GM03348 (cell line): Measurements from ENCODE around the gene ALKBH8.
A peak's percentile ranks its signal among the peaks of the same experiment; 100 is the strongest.
"Not testable (repeated sequence)": the region's sequence is repeated elsewhere in the genome, so short reads cannot be mapped to it uniquely, and the experiment has no call there.

ENCODE experiments used
- DNase-seq: peaks from one replicate; pipeline ENCODE4 v3.0.0; 2012; ENCODE audit warnings: low spot score

Gene ALKBH8

GRCh38 chr11:107505647-107506225 is 59.8 kb downstream of the ALKBH8 start:
- DNase-seq = no peak

GRCh38 chr11:107504981-107505380 is 60.6 kb downstream of the ALKBH8 start:
- no peak for DNase-seq

- DNase-seq = no peak
These were observed 63.8 kb downstream of the ALKBH8 start for GRCh38 chr11:107501713-107502112.

DNA sequence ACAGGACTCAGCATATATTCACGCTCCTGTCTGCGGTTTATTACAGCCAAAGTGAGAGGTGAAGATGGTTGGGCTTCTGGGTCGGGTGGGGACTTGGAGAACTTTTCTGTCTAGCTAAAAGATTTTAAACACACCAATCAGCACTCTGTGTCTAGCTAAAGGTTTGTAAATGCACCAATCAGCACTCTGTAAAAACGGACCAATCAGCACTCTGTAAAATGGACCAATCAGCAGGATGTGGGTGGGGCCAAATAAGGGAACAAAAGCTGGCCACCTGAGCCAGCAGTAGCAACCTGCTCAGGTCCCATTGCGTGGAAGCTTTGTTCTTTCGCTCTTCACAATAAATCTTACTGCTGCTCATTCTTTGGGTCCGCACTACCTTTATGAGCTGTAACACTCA is 68.2 kb downstream of the ALKBH8 start:
- not testable (repeated sequence) for DNase-seq

GRCh38 chr11:107496011-107496410 is 69.5 kb downstream of the ALKBH8 start:
- peak; percentile 75 for DNase-seq

- DNase-seq = no peak
These were observed 71.5 kb downstream of the ALKBH8 start for GRCh38 chr11:107494055-107494454.

DNA sequence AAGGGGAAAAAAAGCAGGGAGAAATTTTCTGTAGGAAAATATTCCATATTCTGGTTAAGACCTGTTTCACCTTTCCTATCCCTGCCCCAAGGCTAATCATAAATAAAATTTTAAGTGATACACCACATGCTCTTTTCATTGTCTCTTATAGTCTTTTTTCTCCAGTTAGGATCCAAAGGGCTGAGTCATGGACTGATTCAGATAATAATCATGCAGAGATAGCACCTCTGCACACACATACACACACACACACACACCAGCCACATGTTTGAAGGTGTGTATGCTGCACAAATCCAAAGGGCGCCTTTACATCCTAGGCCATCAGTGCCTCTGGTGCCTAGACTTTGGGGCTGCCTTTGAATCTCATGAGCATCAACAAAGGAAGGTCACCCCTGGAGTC is 72.4 kb downstream of the ALKBH8 start:
- DNase-seq = peak; percentile 28

DNA sequence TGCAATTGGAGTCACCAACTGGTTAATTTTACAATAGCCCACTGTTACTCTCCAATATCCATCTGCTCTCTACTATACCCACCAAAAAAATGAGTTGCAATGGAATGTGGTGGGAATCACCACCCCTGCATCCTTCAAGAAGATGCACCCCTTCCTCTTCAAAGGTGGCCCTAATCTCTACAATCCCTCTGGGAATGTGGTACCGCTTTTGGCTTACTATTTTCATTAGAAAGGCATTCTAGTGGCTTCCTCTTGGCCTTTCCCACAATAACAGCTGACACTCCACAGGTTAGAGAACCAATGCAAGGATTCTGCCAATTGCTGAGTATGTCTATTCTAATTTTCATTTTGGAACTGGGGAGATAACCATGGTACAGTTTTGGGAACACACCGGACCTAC is 74.7 kb downstream of the ALKBH8 start:
- DNase-seq = no peak

- no peak for DNase-seq
These were observed 83.3 kb downstream of the ALKBH8 start for GRCh38 chr11:107482234-107482633.

DNA sequence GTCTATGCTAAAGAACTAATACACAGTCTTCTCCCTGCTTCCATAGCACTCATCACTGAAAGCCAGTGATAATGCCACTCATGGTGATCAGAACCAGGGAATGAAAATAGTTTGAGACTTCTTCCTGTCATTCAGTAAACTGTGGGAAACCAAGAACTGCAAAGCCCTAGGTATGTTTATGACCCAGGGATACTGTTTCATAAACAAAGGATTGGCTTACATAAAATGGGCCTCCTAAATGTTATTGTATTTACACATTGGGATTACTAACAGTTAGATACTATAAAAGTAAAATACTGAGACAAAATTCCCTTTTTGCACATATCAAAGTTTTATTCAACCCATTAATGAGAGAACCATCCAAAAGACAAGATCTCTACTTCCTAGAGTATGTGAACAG is 86.6 kb downstream of the ALKBH8 start:
- no peak for DNase-seq

GRCh38 chr11:107477820-107478219 is 87.7 kb downstream of the ALKBH8 start:
- no peak for DNase-seq

- DNase-seq = no peak
These were observed 91.7 kb downstream of the ALKBH8 start for GRCh38 chr11:107473792-107474191.

GRCh38 chr11:107472966-107473365 is 92.6 kb downstream of the ALKBH8 start:
- DNase-seq = no peak

DNA sequence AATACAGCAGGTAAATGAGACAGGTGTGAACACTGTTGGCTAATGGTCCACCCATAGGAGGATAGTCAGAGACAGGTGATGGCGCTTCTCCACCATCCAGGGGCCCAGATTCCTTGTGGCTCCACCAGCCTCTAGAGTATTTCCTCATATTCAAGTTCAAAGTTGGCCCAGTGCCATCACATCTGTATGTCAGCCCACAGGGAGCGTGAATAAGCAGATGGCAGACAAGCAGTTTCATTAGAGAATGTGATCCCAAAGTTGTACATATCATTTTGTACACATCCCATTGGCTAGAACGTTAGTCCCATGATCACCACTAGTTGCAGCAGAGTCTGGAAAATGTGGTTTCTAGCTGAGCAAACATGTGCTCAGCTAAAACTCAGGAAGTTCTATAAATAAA is 96.9 kb downstream of the ALKBH8 start:
- no peak for DNase-seq

DNA sequence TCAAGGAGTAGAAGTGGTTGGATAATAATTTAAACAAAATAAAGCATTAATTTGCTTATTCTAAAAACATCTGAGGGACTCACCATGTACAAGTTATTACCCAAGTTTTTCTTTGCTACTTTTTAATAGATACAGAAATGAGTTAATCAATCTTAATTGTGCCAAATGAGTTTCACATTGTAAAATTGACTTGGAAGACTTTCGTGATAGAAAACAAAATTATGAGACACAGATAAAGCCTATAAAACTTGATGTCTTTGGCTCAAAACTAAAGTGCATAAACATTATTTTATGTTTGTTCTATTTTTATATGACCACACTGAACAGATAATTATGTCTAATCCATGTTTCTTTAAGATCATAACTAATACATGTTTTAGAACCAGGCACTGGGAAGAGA is 97.8 kb downstream of the ALKBH8 start:
- DNase-seq = no peak

GRCh38 chr11:107466275-107466866 is 99.2 kb downstream of the ALKBH8 start:
- not testable (repeated sequence) for DNase-seq

DNA sequence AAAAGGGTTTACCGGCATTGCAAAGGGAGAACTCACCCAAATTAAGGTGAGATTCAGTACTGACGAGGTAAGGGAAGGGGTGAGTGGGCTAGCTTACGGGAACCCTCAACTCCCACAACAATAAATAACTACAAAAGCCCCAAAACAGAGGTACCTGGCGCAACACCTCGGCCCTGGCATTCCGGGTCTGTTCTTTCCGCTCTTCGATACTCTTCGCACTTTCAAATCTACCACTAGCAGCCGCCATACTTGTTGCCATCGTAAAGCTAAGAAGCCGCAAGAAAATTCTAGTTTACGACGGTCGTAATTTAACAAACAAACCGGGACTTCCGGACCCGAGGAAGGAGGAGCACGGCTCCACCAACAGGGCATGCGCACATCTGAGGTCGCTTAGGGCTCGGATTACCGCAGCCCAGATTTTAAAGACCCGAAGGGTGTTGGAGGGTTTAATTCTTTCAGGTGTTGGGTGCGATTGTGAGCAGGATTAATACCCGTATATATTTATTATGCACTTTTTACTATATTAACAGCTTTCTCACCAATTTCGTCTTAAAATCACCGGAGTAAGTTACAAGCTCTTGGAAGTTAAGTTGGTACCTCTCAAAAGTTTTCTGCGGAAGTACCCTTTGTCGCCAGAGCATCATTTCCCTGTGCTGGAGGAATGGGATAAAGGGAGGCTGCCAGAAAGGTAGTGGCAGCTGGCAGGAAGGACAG is 107.8 kb downstream of the ALKBH8 start, which contains the start of gene CWF19L2:
TSS of gene CWF19L2 (minus strand) at position 268 of the 714 bp plus-strand sequence. CDS start at position 259, 9 bp downstream.
- DNase-seq = peak; percentile 95

GRCh38 chr11:107457205-107457557 is 108.4 kb downstream of the ALKBH8 start:
- peak; percentile 6 for DNase-seq

GRCh38 chr11:107453594-107454286 is 111.8 kb downstream of the ALKBH8 start:
- DNase-seq = no peak
